GM06990 (cell line): ENCODE measurements around the gene AKAP1.

ENCODE experiments used
- DNase-seq: peaks from one replicate; pipeline ENCODE4 v3.0.0-alpha.2; 2011; ENCODE audit not compliant: insufficient read length; ENCODE audit errors: extremely low read depth
- H3K27me3 ChIP-seq: replicated peaks from 2 replicates; pipeline ENCODE4 v1.6.0; 2011; ENCODE audit warnings: low read length; ENCODE audit not compliant: control insufficient read depth, insufficient read depth
- H3K36me3 ChIP-seq: 2 replicates; pipeline ENCODE4 v1.5.1; 2011; ENCODE audit warnings: low read length; ENCODE audit not compliant: control insufficient read depth, insufficient read depth
- H3K4me3 ChIP-seq: replicated peaks from 2 replicates; pipeline ENCODE4 v1.5.1; 2011; ENCODE audit warnings: low read depth, mild to moderate bottlenecking, control low read depth, low read length
- CTCF ChIP-seq: IDR thresholded peaks from 2 replicates; pipeline ENCODE4 v1.5.1; 2011; ENCODE audit warnings: low read length, control low read depth, mild to moderate bottlenecking, inconsistent platforms; ENCODE audit not compliant: insufficient read depth, poor library complexity, severe bottlenecking

AKAP1 gene

GRCh38 chr17:57068707-57069106, 16.3 kb upstream of the AKAP1 start:
- Histone ChIP-seq H3K27me3 (no peaks in the 10 kb centered on the region), H3K4me3 (no peak overlapping the region), H3K36me3 (no peaks in the 10 kb centered on the region)
- no peak for DNase-seq
- no peak for TF ChIP-seq CTCF

GRCh38 chr17:57071991-57072944, 12.8 kb upstream of the AKAP1 start:
- Histone ChIP-seq H3K4me3 (no peak overlapping the region), H3K27me3 (no peaks in the 10 kb centered on the region), H3K36me3 (no peaks in the 10 kb centered on the region)
- no peak for TF ChIP-seq CTCF
- no peak for DNase-seq

- Histone ChIP-seq H3K4me3 (no peak overlapping the region), H3K36me3 (no peaks in the 10 kb centered on the region), H3K27me3 (no peaks in the 10 kb centered on the region)
- no peak for TF ChIP-seq CTCF
- DNase-seq: no peak
Measured at GRCh38 chr17:57073626-57074025, 11.4 kb upstream of the AKAP1 start.

GRCh38 chr17:57075193-57075592, 9.9 kb upstream of the AKAP1 start:
- H3K27me3 ChIP-seq: no peaks in the 10 kb centered on the region
- H3K4me3 ChIP-seq: no peak overlapping the region
- H3K36me3 ChIP-seq: no peaks in the 10 kb centered on the region
- no peak for TF ChIP-seq CTCF
- DNase-seq: no peak

GRCh38 chr17:57075785-57076184, 9.3 kb upstream of the AKAP1 start:
- no peaks in the 10 kb centered on the region for H3K27me3 ChIP-seq
- TF ChIP-seq CTCF: no peak
- H3K4me3 ChIP-seq: no peak overlapping the region
- no peaks in the 10 kb centered on the region for H3K36me3 ChIP-seq
- DNase-seq: no peak
